ENCODE data around the gene AFMID.

- TF ChIP-seq CTCF (conservative IDR thresholded peaks at IDR 0.05; ENCODE audit: low read length) (no peak), EZH2phosphoT487 (IDR thresholded peaks at IDR 0.05; ENCODE audit: borderline replicate concordance) (no peak)
Measured at GRCh38 chr17:78252701-78253635, 65.8 kb downstream of the AFMID start.
